ENCODE measurements around the gene SH3BGRL.

GRCh38 chrX:81237516-81237915 is 35.6 kb downstream of the SH3BGRL start:
- TF ChIP-seq CTCF (IDR thresholded peaks at IDR 0.05 in 2 of 3, conservative IDR thresholded peaks at IDR 0.05 in 1 of 3; ENCODE audit: borderline replicate concordance in 1 of 3, insufficient read depth in 1 of 3, low read depth in 2 of 3, low read length in 2 of 3) (no peak), POLR2AphosphoS5 (IDR thresholded peaks at IDR 0.05; ENCODE audit: low read depth, low read length) (no peak), RAD21 (IDR thresholded peaks at IDR 0.05; ENCODE audit: low read depth) (no peak), EZH2 (IDR thresholded peaks at IDR 0.05) (no peak), REST (IDR thresholded peaks at IDR 0.05; ENCODE audit: low read depth) (no peak)
